ENCODE results near the gene ARHGAP4.
A peak's percentile ranks its signal among the peaks of the same experiment; 100 is the strongest.

Gene ARHGAP4

GRCh38 chrX:153931748-153932147 lies 5.7 kb upstream of the ARHGAP4 start:
- no peak for DNase-seq (ENCODE audit: low read depth)
- no peak for TF ChIP-seq CTCF (IDR thresholded peaks at IDR 0.05; ENCODE audit: low read length, missing control alignments)

DNA sequence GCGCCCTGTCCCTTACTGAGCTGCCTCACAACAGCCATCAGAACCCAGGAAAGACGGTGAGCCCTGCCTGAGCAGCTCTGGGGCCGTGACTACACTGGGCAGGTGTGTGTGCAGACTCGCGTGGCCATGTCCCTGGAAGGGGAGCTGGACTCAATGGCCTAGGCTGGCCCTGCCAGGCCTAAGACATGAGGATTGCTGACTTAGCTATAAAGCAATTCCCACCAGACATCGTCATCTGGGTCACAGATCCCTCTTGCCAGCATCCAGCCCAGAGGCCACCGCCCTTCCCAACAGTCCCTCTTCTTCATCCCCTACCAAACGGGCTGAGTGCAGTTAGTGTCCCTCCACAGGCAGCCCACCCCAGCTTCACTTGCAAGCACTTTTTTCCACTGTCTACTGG lies 5.1 kb upstream of the ARHGAP4 start:
- TF ChIP-seq CTCF (IDR thresholded peaks at IDR 0.05; ENCODE audit: low read length, missing control alignments), result no peak
- H3K4me3 ChIP-seq (replicated peaks; ENCODE audit: low read depth, low read length), result no peak overlapping the region
- DNase-seq (ENCODE audit: low read depth), result no peak

More at GRCh38 chrX:153931748-153932147, 5.7 kb upstream of the ARHGAP4 start:
- no peak overlapping the region for H3K4me3 ChIP-seq (replicated peaks; ENCODE audit: low read depth, low read length)

GRCh38 chrX:153930011-153930910 lies 4.2 kb upstream of the ARHGAP4 start:
- TF ChIP-seq CTCF (IDR thresholded peaks at IDR 0.05; ENCODE audit: low read length, missing control alignments), result no peak
- H3K4me3 ChIP-seq (replicated peaks; ENCODE audit: low read depth, low read length), result no peak overlapping the region
- no peak for DNase-seq (ENCODE audit: low read depth)

GRCh38 chrX:153929576-153929975 lies 3.5 kb upstream of the ARHGAP4 start:
- TF ChIP-seq CTCF (IDR thresholded peaks at IDR 0.05; ENCODE audit: low read length, missing control alignments), result no peak
- no peak for DNase-seq (ENCODE audit: low read depth)
- no peak overlapping the region for H3K4me3 ChIP-seq (replicated peaks; ENCODE audit: low read depth, low read length)

GRCh38 chrX:153928846-153929245 lies 2.8 kb upstream of the ARHGAP4 start:
- DNase-seq (ENCODE audit: low read depth), result no peak
- H3K4me3 ChIP-seq (replicated peaks; ENCODE audit: low read depth, low read length), result no peak overlapping the region
- TF ChIP-seq CTCF (IDR thresholded peaks at IDR 0.05; ENCODE audit: low read length, missing control alignments), result no peak

DNA sequence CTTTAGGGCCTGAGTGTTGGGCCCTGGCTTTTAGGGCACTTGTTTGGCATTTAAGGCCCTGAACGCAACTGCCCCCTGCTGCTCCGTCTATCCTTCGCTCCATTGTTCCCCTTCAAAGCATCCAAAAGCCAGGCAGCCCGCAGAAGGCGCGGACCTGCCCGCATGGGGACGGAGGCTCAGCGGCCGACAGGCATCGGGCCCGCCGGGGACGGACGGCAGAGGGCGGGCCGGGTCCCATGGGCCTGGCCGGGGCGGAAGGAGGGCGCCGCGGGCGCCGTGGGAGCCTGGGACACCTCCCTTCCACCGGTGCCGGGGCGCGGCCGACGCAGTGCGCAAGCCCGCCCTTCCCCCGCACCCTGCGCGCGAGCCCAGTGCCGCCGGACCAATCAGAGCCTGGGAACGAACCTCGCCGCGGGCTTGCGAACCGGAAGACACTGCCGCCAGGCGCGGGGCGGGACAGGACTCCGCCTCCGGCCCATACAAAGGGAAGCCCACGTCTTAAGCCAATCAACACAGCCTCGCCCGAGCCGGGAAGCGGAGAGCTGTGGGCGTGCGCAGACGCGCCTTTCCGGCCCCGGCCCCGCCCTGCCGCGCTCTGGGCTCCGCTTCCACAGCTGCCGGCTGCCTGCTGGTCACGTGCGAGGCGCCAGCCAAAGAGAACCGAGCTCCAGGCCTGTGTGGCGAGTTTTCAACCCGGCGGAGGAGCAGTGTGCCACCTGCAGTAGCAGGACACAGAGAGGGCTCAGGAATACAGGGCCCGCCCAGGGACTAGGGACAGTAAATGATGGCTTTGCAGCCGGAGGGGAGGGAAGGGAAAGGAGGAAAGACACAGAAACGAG lies 2.1 kb upstream of the ARHGAP4 start:
- peak; percentile 98 for DNase-seq (ENCODE audit: low read depth)
- TF ChIP-seq CTCF (IDR thresholded peaks at IDR 0.05; ENCODE audit: low read length, missing control alignments), result no peak
- peak overlapping the region; percentile 56 for H3K4me3 ChIP-seq (replicated peaks; ENCODE audit: low read depth, low read length)
